Tibial nerve (tissue), 3 donors: ENCODE measurements around the gene TRMT112.

Source experiments
- CTCF ChIP-seq, 5 experiments: fragments of 200-600 bp in 3 of 5; fragments of 450-650 bp in 2 of 5; sonication (generic) in 3 of 5; IDR thresholded peaks; one replicate each; pipeline ENCODE4 v1.5.1; 2016 to 2019; ENCODE audit warnings: antibody characterized with exemption in 5 of 5, mild to moderate bottlenecking in 3 of 5, moderate library complexity in 2 of 5
- POLR2A ChIP-seq, 2 donors: fragments of 450-650 bp; IDR thresholded peaks; one replicate each; pipeline ENCODE4 v1.6.1; 2017; ENCODE audit warnings: antibody characterized with exemption in 2 of 2, mild to moderate bottlenecking in 2 of 2, moderate library complexity in 2 of 2

DNA sequence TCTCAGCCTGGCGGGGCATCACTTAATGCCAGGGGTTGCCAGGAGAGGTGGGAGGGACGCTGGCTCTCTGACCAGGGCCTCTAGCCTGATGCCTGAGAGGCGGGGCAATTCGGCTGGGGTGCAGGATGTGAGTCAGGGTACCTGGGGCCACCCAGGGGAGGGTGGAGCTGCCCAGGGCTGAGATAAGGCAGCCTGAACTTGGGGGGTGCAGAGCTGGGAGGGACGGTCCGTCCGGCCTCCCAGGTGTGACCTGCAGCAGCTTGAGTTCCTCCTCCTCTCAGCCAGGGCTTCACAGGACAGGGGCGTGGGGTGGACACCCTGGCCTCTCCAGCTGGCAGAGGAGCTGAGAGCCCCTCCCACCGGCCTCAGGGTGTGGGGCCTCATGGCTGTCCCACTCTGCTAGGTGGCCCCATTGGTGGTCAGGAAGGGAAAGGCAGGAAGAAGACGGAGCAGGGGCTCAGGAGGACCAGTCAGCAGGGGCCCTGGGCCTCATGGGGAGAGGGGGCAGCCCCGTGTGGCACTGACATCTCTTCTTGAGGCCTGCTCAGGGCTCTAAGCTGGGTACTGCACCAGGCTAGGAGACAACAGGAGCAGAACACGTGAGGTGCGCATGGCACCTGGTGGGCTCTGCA lies 40.7 kb upstream of the TRMT112 start:
- no peak for TF ChIP-seq POLR2A (IDR thresholded peaks at IDR 0.05)
- no peak for TF ChIP-seq CTCF (IDR thresholded peaks at IDR 0.05)
